HepG2 (cell line): ENCODE results near the gene GYG1. TPM values are rescaled to one million over a fixed set of nuclear protein-coding genes. Genes with fewer than 3 reads are reported as not detected.

Experiments
- ATAD3A ChIP-seq: sonication (generic); formaldehyde crosslinking; IDR thresholded peaks from 2 replicates; pipeline ENCODE4 v1.4.0; 2020; ENCODE audit warnings: missing genetic modification reagents
- ATRX ChIP-seq: sonication (generic); formaldehyde crosslinking; IDR thresholded peaks from 2 replicates; pipeline ENCODE4 v1.4.0; 2020; ENCODE audit warnings: missing genetic modification reagents, borderline replicate concordance
- GATAD2A ChIP-seq: IDR thresholded peaks from 2 replicates; pipeline ENCODE4 v1.6.1; 2016
- ONECUT2 ChIP-seq: sonication (generic); formaldehyde crosslinking; IDR thresholded peaks from 2 replicates; pipeline ENCODE4 v1.4.0; 2020; ENCODE audit warnings: missing genetic modification reagents
- PHF8 ChIP-seq: sonication (generic); formaldehyde crosslinking; IDR thresholded peaks from 2 replicates; pipeline ENCODE4 v1.5.0; 2020; ENCODE audit warnings: missing genetic modification reagents
- PRDM10 ChIP-seq: sonication (generic); formaldehyde crosslinking; IDR thresholded peaks from 2 replicates; pipeline ENCODE4 v1.4.0; 2020; ENCODE audit warnings: low read depth, missing genetic modification reagents
- ZNF224 ChIP-seq: sonication (generic); formaldehyde crosslinking; IDR thresholded peaks from 2 replicates; pipeline ENCODE4 v1.5.0; 2020; ENCODE audit warnings: mild to moderate bottlenecking, missing genetic modification reagents
- ZNF251 ChIP-seq: sonication (generic); formaldehyde crosslinking; IDR thresholded peaks from 2 replicates; pipeline ENCODE4 v1.9.0; 2021; ENCODE audit warnings: mild to moderate bottlenecking, missing genetic modification reagents
- ZNF788 ChIP-seq: sonication (generic); formaldehyde crosslinking; IDR thresholded peaks from 2 replicates; pipeline ENCODE4 v1.5.0; 2020; ENCODE audit warnings: mild to moderate bottlenecking, missing genetic modification reagents, borderline replicate concordance
- ZNF792 ChIP-seq: IDR thresholded peaks from 2 replicates; pipeline ENCODE4 v1.6.1; 2016
- ZZZ3 ChIP-seq: sonication (generic); formaldehyde crosslinking; IDR thresholded peaks from 2 replicates; pipeline ENCODE4 v1.4.0; 2020; ENCODE audit warnings: missing genetic modification reagents, mild to moderate bottlenecking, borderline replicate concordance
- polyA plus RNA-seq, 8 experiments: library from polyadenylated mRNA; depleted of rRNA in 3 of 8; stranded (reverse) in 7 of 8; unstranded in 1 of 8; fragments of >200 nt; fragmentation: Illumina TruSeq in 4 of 8; extraction: Trizol in 4 of 8; gene quantifications; 2 replicates each; pipeline versions ENCODE4 v1.2.1 to v1.2.3, GENCODE V29; 2011 to 2016; ENCODE audit warnings: low read depth in 4 of 8, missing spikeins in 1 of 8, mixed read lengths in 1 of 8; ENCODE audit not compliant: insufficient read depth in 1 of 8
- total RNA-seq, 5 experiments: library from RNA; depleted of rRNA; stranded (reverse); fragments of >200 nt; fragmentation: Illumina TruSeq; extraction: Trizol; gene quantifications; 2 replicates each; pipeline ENCODE4 v1.2.3, GENCODE V29; 2016; ENCODE audit warnings: low read depth in 1 of 5
- TF ChIP-seq, protein P1 (sequence below): sonication (generic); formaldehyde crosslinking; IDR thresholded peaks from 2 replicates; pipeline ENCODE4 v1.4.0; 2020; ENCODE audit warnings: missing genetic modification reagents, borderline replicate concordance

Gene GYG1
- total and polyA plus RNA-seq, 2 of the 13 experiments (the other 11 are each of a cell fraction or from before 2014, with no cell fraction given): 15.7 to 28.1 TPM

GRCh38 chr3:149010504-149010951 is 19.2 kb downstream of the GYG1 start (continued):
- TF ChIP-seq ZZZ3 (CRISPR knock-in tag) (no peak), ZNF788 (CRISPR knock-in tag) (no peak), PRDM10 (CRISPR knock-in tag) (no peak), ATAD3A (no peak), GATAD2A (CRISPR knock-in tag) (peak; percentile 86), ONECUT2 (peak; percentile 50; the same call in 1 of the 2 replicates), ATRX (CRISPR knock-in tag) (no peak), ZNF224 (CRISPR knock-in tag) (no peak), ZNF251 (CRISPR knock-in tag) (no peak), PHF8 (no peak), ZNF792 (0 out of 2 replicates have a peak, but pooled peaks have one; percentile 15)
- TF ChIP-seq, protein P1, sequence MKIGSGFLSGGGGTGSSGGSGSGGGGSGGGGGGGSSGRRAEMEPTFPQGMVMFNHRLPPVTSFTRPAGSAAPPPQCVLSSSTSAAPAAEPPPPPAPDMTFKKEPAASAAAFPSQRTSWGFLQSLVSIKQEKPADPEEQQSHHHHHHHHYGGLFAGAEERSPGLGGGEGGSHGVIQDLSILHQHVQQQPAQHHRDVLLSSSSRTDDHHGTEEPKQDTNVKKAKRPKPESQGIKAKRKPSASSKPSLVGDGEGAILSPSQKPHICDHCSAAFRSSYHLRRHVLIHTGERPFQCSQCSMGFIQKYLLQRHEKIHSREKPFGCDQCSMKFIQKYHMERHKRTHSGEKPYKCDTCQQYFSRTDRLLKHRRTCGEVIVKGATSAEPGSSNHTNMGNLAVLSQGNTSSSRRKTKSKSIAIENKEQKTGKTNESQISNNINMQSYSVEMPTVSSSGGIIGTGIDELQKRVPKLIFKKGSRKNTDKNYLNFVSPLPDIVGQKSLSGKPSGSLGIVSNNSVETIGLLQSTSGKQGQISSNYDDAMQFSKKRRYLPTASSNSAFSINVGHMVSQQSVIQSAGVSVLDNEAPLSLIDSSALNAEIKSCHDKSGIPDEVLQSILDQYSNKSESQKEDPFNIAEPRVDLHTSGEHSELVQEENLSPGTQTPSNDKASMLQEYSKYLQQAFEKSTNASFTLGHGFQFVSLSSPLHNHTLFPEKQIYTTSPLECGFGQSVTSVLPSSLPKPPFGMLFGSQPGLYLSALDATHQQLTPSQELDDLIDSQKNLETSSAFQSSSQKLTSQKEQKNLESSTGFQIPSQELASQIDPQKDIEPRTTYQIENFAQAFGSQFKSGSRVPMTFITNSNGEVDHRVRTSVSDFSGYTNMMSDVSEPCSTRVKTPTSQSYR (CRISPR knock-in tag): peak; percentile 7; the same call in 1 of the 2 replicates
